ENCODE data around the gene TUBB8.

Gene TUBB8

DNA sequence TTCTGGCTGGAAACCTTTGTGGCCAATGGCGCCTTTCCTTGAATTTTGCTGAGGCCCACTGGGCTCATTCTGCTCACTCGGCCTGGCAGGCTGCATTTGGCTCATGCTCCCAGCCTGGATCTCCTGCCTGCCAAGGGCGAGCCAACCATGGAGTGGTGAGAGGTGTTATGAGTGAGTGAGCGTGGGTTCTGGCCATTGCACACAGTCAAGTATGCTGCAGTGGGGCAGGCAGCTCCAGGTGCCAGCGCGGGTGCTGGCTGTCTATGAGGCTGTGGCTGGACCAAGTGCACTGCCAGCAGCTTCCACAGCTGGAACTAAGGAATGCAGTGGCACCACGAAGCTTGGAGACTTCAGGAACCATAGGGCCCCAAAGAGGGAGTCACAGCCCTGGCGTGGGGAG, 42.2 kb upstream of the TUBB8 start:
- CTCF ChIA-PET, result no interaction called here

DNA sequence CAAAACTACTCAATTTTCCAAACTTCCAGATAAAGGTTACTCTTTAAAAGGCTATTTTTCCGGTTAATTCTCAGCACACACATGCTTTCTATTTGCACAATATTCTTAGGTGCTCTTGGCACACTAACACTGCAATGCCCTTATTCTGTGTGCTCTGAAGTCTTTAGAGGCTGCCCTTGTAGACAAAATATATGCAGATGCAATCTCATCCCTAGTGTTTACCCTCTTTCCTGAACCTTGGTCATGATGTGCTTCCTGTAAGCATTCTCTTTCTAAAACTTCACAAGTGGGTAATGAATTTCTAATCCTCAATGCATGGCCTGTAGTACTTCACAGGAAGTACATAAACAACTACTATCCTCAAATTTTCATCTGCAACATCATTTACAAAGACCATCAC, 41.1 kb upstream of the TUBB8 start:
- DNase-seq (ENCODE audit: extremely low spot score), result no peak
- ChIA-PET POLR2A (no interaction called here), CTCF (no interaction called here)
- no peak for TF ChIP-seq ZNF384 (IDR thresholded peaks at IDR 0.05)
- no peak for TF ChIP-seq CTBP1 (IDR thresholded peaks at IDR 0.05; ENCODE audit: borderline replicate concordance)
- no peak for TF ChIP-seq LEF1 (IDR thresholded peaks at IDR 0.05; ENCODE audit: borderline replicate concordance)
- no peak for TF ChIP-seq BHLHE40 (IDR thresholded peaks at IDR 0.05; ENCODE audit: borderline replicate concordance)
- TF ChIP-seq L3MBTL2 (conservative IDR thresholded peaks at IDR 0.05), result no peak
- no peak for TF ChIP-seq TARDBP (IDR thresholded peaks at IDR 0.05)

More for the DNA sequence above, 42.2 kb upstream of the TUBB8 start:
- POLR2A ChIA-PET, result no interaction called here
- TF ChIP-seq CTBP1 (IDR thresholded peaks at IDR 0.05; ENCODE audit: borderline replicate concordance), result no peak
- TF ChIP-seq BHLHE40 (IDR thresholded peaks at IDR 0.05; ENCODE audit: borderline replicate concordance), result no peak
- no peak for TF ChIP-seq HDGF (IDR thresholded peaks at IDR 0.05; ENCODE audit: borderline replicate concordance)
- no peak for TF ChIP-seq SP1 (IDR thresholded peaks at IDR 0.05)
- no peak for TF ChIP-seq ZNF384 (IDR thresholded peaks at IDR 0.05)
- TF ChIP-seq NFRKB (IDR thresholded peaks at IDR 0.05), result no peak
- TF ChIP-seq SUZ12 (IDR thresholded peaks at IDR 0.05), result no peak
- no peak for TF ChIP-seq LEF1 (IDR thresholded peaks at IDR 0.05; ENCODE audit: borderline replicate concordance)
- TF ChIP-seq L3MBTL2 (conservative IDR thresholded peaks at IDR 0.05), result no peak
- no peak for TF ChIP-seq FOXK2 (IDR thresholded peaks at IDR 0.05)
- DNase-seq (ENCODE audit: extremely low spot score), result no peak

DNA sequence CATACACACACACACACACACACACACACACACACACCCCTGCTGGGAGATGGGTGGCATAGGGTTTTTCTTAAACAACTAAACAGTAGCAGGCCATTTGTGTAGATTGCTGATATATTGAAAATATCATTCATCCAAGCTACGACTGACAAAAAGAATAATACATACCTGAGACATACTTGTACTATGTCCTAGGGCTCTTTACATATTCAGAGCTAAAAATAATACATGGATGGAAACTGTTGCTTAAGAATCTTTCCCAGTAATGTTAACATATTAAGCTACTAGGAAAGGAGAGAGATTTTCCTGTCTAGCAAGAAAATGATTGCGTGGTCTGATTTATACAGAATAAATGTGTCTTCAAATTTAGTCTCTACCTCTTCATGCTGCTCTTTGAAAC, 40.2 kb upstream of the TUBB8 start:
- POLR2A ChIA-PET, result interaction anchor here (1.7 kb wide), 1 partner anchor 13 kb away, joined by 5 read pairs; no protein-coding TSS in a partner anchor
- no peak for DNase-seq (ENCODE audit: extremely low spot score)
- TF ChIP-seq SUZ12 (IDR thresholded peaks at IDR 0.05) (no peak), FOXK2 (IDR thresholded peaks at IDR 0.05) (no peak), TARDBP (IDR thresholded peaks at IDR 0.05) (no peak), CTBP1 (IDR thresholded peaks at IDR 0.05; ENCODE audit: borderline replicate concordance) (no peak)
- TF ChIP-seq, protein P1, sequence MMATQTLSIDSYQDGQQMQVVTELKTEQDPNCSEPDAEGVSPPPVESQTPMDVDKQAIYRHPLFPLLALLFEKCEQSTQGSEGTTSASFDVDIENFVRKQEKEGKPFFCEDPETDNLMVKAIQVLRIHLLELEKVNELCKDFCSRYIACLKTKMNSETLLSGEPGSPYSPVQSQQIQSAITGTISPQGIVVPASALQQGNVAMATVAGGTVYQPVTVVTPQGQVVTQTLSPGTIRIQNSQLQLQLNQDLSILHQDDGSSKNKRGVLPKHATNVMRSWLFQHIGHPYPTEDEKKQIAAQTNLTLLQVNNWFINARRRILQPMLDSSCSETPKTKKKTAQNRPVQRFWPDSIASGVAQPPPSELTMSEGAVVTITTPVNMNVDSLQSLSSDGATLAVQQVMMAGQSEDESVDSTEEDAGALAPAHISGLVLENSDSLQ (IDR thresholded peaks at IDR 0.05), result no peak
- CTCF ChIA-PET, result interaction anchor here (1.0 kb wide), 1 partner anchor 13 kb away, joined by 4 read pairs; no protein-coding TSS in a partner anchor

DNA sequence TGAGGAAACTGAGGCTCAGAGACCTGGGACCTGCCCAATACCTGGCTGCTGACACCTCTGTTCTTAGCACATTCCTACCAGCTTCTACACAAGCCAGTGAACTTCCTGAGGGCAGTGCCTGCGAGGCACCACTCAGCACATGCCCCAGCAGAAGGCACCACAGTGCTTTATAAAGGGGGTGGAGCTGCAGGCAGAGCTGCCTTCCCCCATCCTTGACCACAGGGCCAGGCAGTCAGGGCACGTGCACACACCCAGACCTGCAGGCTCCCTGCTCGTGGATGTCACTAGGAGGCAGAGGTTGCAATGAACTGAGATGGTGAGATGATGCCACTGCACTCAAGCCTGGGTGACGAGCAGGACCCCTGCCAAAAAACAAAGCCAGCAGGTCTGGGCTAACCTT, 39.2 kb upstream of the TUBB8 start:
- ChIA-PET CTCF (no interaction called here), POLR2A (interaction anchor here (1.7 kb wide), 1 partner anchor 12 kb away, joined by 5 read pairs; no protein-coding TSS in a partner anchor)
- TF ChIP-seq FOXM1 (IDR thresholded peaks at IDR 0.05; ENCODE audit: borderline replicate concordance) (no peak), SUZ12 (IDR thresholded peaks at IDR 0.05) (no peak), TARDBP (IDR thresholded peaks at IDR 0.05) (no peak), ARNT (IDR thresholded peaks at IDR 0.05) (no peak)
- no peak for DNase-seq (ENCODE audit: extremely low spot score)

DNA sequence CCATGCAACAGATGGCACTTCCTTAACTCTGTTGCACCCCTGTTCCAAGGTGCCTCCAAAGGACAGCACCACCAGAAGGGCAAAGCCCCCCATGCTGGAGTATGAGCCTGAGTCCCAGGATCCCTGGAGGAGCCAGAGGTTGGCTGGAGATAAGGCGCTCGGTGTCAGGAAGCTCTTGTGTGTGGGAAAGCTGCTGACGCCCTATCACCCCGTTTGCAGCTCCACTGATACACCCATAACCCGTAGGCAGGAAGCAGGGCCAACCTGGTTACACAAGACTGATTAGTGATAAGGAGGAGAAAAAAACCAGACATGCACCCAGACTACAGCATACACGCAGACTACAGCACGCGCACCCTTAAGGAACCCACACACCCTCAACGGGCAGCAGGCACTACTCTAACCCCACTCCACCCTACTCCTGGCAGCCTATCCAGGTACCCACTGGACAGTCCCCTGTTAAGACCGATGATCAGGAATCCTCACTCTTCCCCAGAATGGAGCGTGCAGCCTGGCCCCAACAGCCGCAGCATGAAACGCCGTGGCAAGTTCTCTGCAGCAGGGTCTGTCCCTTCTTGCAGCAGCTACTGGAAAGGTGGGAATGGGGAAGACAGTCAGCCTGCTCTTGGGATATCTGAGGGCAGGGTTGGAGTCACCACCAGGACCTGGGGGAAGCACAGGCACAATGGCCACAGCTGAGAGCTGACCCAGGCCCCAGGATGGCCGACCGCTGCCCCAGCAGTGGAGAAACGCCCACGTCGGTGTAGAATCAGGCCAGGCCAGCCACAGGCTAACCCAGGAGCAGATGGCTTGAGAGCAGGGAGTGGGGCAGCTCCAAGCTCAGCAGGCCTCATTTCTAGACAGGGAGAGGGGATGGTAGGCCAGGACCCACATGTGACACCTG, 38.3 kb upstream of the TUBB8 start:
- TF ChIP-seq HDGF (IDR thresholded peaks at IDR 0.05; ENCODE audit: borderline replicate concordance), result no peak
- CTCF ChIA-PET, result no interaction called here
- DNase-seq (ENCODE audit: extremely low spot score), result no peak
- POLR2A ChIA-PET, result no interaction called here

DNA sequence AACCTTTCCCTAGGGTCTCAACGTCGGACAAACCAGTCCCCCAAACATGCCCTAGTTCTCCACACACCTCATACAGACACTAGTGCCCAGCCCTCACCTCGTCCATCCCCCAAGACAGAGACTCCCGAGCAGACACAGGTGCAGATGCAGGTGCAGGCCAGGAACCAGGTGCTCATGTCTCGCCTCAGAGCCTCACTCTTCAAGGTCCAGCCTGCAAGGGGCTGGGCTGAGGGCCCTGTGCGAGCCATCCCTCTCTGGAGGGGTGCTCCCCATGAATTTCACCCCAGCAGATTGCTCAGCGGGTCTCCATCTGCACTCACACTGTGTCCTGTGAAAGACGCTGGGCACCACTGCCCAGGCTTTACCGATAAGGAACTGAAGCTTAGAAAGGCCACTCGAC, 36.9 kb upstream of the TUBB8 start:
- no peak for DNase-seq (ENCODE audit: extremely low spot score)
- no peak for TF ChIP-seq LEF1 (IDR thresholded peaks at IDR 0.05; ENCODE audit: borderline replicate concordance)
- TF ChIP-seq HDGF (IDR thresholded peaks at IDR 0.05; ENCODE audit: borderline replicate concordance), result no peak
- no peak for TF ChIP-seq FOXK2 (IDR thresholded peaks at IDR 0.05)
- no peak for TF ChIP-seq SP1 (IDR thresholded peaks at IDR 0.05)
- CTCF ChIA-PET, result no interaction called here
- POLR2A ChIA-PET, result no interaction called here

DNA sequence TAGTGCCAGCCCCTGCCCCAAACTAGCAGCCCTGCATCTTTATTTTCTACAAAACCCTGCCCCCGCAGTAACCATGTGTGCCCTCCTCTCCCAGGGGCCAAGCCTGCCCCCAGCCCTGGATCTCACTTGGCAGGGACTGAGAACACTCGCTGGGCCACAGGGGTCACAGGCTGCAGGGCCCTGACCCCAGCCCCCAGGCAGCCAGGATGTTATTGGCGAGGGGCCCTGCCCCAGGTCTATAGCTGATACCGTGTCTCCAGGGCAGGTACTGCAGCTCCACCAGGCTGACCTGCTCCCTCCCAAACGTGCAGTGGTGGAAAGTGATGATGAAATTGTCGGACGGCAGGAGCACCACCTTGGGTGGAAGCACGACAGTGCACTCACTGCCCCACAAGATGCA, 35.9 kb upstream of the TUBB8 start:
- TF ChIP-seq, protein P1 (IDR thresholded peaks at IDR 0.05), result no peak
- TF ChIP-seq NFRKB (IDR thresholded peaks at IDR 0.05) (no peak), ELF4 (IDR thresholded peaks at IDR 0.05) (no peak), CTBP1 (IDR thresholded peaks at IDR 0.05; ENCODE audit: borderline replicate concordance) (no peak), SP1 (IDR thresholded peaks at IDR 0.05) (no peak), L3MBTL2 (conservative IDR thresholded peaks at IDR 0.05) (no peak), BHLHE40 (IDR thresholded peaks at IDR 0.05; ENCODE audit: borderline replicate concordance) (no peak), LEF1 (IDR thresholded peaks at IDR 0.05; ENCODE audit: borderline replicate concordance) (no peak), TARDBP (IDR thresholded peaks at IDR 0.05) (no peak), FOXM1 (IDR thresholded peaks at IDR 0.05; ENCODE audit: borderline replicate concordance) (no peak), ZNF384 (IDR thresholded peaks at IDR 0.05) (no peak), FOXA1 (IDR thresholded peaks at IDR 0.05) (no peak), ARNT (IDR thresholded peaks at IDR 0.05) (no peak), FOXK2 (IDR thresholded peaks at IDR 0.05) (no peak), HDGF (IDR thresholded peaks at IDR 0.05; ENCODE audit: borderline replicate concordance) (no peak), SUZ12 (IDR thresholded peaks at IDR 0.05) (no peak)
- ChIA-PET POLR2A (no interaction called here), CTCF (no interaction called here)
- no peak for DNase-seq (ENCODE audit: extremely low spot score)
